ENCODE data around the gene FBLL1.

DNA sequence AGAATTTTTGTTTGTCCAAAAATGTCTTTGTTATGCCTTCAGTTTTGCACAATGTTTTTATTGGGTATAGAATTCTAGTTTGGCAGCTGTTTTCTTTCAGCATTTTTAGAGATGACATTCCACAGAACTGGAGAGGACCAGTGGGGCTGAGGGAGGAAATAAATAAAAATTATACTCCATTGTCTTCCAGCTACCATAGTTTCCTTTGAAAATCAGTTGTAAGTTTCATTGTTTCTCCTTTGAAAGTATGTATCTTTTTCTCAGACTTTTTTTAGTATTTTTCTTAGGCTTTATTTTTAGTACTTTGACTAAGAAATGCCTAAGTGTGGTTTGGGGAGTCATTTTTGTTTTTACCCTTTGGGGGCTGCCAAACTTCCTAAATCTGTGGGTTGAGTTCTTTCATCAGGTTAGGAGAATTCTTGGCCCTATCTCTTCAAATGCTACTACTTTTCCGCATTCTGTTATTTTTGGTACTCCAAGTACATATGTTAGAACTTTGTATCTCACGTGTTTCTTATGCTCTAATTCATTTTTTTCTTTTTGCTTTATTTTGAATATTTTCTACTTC lies 15.2 kb upstream of the FBLL1 start:
- no peak for TF ChIP-seq EZH2 (IDR thresholded peaks at IDR 0.05)
- TF ChIP-seq, protein P1, sequence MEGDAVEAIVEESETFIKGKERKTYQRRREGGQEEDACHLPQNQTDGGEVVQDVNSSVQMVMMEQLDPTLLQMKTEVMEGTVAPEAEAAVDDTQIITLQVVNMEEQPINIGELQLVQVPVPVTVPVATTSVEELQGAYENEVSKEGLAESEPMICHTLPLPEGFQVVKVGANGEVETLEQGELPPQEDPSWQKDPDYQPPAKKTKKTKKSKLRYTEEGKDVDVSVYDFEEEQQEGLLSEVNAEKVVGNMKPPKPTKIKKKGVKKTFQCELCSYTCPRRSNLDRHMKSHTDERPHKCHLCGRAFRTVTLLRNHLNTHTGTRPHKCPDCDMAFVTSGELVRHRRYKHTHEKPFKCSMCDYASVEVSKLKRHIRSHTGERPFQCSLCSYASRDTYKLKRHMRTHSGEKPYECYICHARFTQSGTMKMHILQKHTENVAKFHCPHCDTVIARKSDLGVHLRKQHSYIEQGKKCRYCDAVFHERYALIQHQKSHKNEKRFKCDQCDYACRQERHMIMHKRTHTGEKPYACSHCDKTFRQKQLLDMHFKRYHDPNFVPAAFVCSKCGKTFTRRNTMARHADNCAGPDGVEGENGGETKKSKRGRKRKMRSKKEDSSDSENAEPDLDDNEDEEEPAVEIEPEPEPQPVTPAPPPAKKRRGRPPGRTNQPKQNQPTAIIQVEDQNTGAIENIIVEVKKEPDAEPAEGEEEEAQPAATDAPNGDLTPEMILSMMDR (IDR thresholded peaks at IDR 0.05), result no peak

Measured in neural progenitor cell (in vitro differentiated cells).